ENCODE data around the gene VEPH1. TPM values are rescaled to one million over a fixed set of nuclear protein-coding genes. Genes with fewer than 3 reads are reported as not detected.

Gene VEPH1
- total RNA-seq, 2 donors from 2014 or later = 15.0 to 30.0 TPM

- DNase-seq (no peak), ATAC-seq (no peak)
- no peaks in the 10 kb centered on the region for H3K36me3 ChIP-seq (replicated peaks in 1 of 2; ENCODE audit: insufficient read depth in 1 of 2, low read depth in 2 of 2)
- H3K9me3 ChIP-seq = no peaks in the 10 kb centered on the region
- H3K4me1 ChIP-seq = no peaks in the 10 kb centered on the region
- TF ChIP-seq CTCF (IDR thresholded peaks at IDR 0.05) = no peak
- no peak for TF ChIP-seq POLR2A (IDR thresholded peaks at IDR 0.05)
- intact Hi-C loops (cut with DNase I) = no loop called here
- H3K27ac ChIP-seq = no peak overlapping the region
- no peak overlapping the region for H3K4me3 ChIP-seq
- no peaks in the 10 kb centered on the region for H3K27me3 ChIP-seq
- 66 to 81% methylated on average over 5 of the region's 5 CpGs for WGBS, 2 donors
Observed at GRCh38 chr3:157406394-157406793, 96.8 kb downstream of the VEPH1 start.

GRCh38 chr3:157405457-157405856 is 97.8 kb downstream of the VEPH1 start:
- ATAC-seq (no peak), DNase-seq (no peak)
- H3K4me1 ChIP-seq = no peaks in the 10 kb centered on the region
- H3K9me3 ChIP-seq = no peaks in the 10 kb centered on the region
- intact Hi-C loops (cut with DNase I) = no loop called here
- TF ChIP-seq CTCF (IDR thresholded peaks at IDR 0.05) (no peak), POLR2A (IDR thresholded peaks at IDR 0.05) (no peak)
- no peak overlapping the region for H3K27ac ChIP-seq
- H3K36me3 ChIP-seq (replicated peaks in 1 of 2; ENCODE audit: insufficient read depth in 1 of 2, low read depth in 2 of 2) = no peaks in the 10 kb centered on the region
- WGBS, 2 donors = 61% methylated on average over 2 of the region's 2 CpGs
- H3K27me3 ChIP-seq = no peaks in the 10 kb centered on the region
- no peak overlapping the region for H3K4me3 ChIP-seq

- no peaks in the 10 kb centered on the region for H3K27me3 ChIP-seq
- TF ChIP-seq POLR2A (IDR thresholded peaks at IDR 0.05) (no peak), CTCF (IDR thresholded peaks at IDR 0.05) (no peak)
- no peaks in the 10 kb centered on the region for H3K4me1 ChIP-seq
- DNase-seq = no peak
- WGBS, 2 donors = 56 to 100% methylated on average over 1 of the region's 1 CpG
- intact Hi-C loops (cut with DNase I) = no loop called here
- H3K4me3 ChIP-seq = no peak overlapping the region
- no peaks in the 10 kb centered on the region for H3K9me3 ChIP-seq
- no peaks in the 10 kb centered on the region for H3K36me3 ChIP-seq (replicated peaks in 1 of 2; ENCODE audit: insufficient read depth in 1 of 2, low read depth in 2 of 2)
- no peak for ATAC-seq
- H3K27ac ChIP-seq = no peak overlapping the region
Observed at GRCh38 chr3:157404381-157404780, 98.8 kb downstream of the VEPH1 start.

GRCh38 chr3:157398598-157398997 is 104.6 kb downstream of the VEPH1 start:
- intact Hi-C loops (cut with DNase I) = no loop called here
- WGBS, 2 donors = 90 to 96% methylated on average over 3 of the region's 3 CpGs

More at GRCh38 chr3:157398598-157398997, 104.6 kb downstream of the VEPH1 start:
- no peaks in the 10 kb centered on the region for H3K4me1 ChIP-seq
- no peak overlapping the region for H3K4me3 ChIP-seq
- TF ChIP-seq CTCF (IDR thresholded peaks at IDR 0.05) = no peak
- TF ChIP-seq POLR2A (IDR thresholded peaks at IDR 0.05) = no peak
- no peaks in the 10 kb centered on the region for H3K36me3 ChIP-seq (replicated peaks in 1 of 2; ENCODE audit: insufficient read depth in 1 of 2, low read depth in 2 of 2)
- no peaks in the 10 kb centered on the region for H3K27me3 ChIP-seq
- DNase-seq (no peak), ATAC-seq (no peak)
- no peak overlapping the region for H3K27ac ChIP-seq
- H3K9me3 ChIP-seq = no peaks in the 10 kb centered on the region

Measured in body of pancreas (tissue), 4 donors.